Right lobe of liver (tissue), 6 donors: Measurements from ENCODE around the gene RBM38. TPM values are rescaled to one million over a fixed set of nuclear protein-coding genes. Genes with fewer than 3 reads are reported as not detected.

Source experiments
- ATAC-seq, 4 donors: fragments of 200-7000 bp; cut with Tn5 transposase; one replicate each; pipeline ENCODE4 v1.9.1; 2020; ENCODE audit warnings: mild to moderate bottlenecking in 4 of 4, moderate library complexity in 4 of 4
- DNase-seq, 3 donors: peaks; one replicate each; pipeline ENCODE4 v3.0.0-alpha.2; 2020
- H3K27ac ChIP-seq, 3 donors: fragments of 200-600 bp; one replicate each; pipeline ENCODE4 v1.8.0; 2022
- H3K27me3 ChIP-seq, 2 donors: fragments of 200-600 bp; one replicate each; pipeline ENCODE4 v1.8.0; 2022
- H3K36me3 ChIP-seq, 4 donors: fragments of 200-600 bp; sonication (generic) in 1 of 4; one replicate each; pipeline versions ENCODE4 v1.5.1 to v1.8.0; 2017 to 2022; ENCODE audit warnings: control low read depth in 1 of 4
- H3K4me1 ChIP-seq, 4 donors: fragments of 200-600 bp; sonication (generic) in 1 of 4; one replicate each; pipeline versions ENCODE4 v1.5.1 to v1.8.0; 2017 to 2022; ENCODE audit warnings: control low read depth in 1 of 4
- H3K4me3 ChIP-seq, 3 donors: fragments of 200-600 bp; one replicate each; pipeline ENCODE4 v1.8.0; 2022
- H3K9me3 ChIP-seq, 4 donors: fragments of 200-600 bp; sonication (generic) in 1 of 4; one replicate each; pipeline versions ENCODE4 v1.5.1 to v1.8.0; 2017 to 2022; ENCODE audit warnings: control low read depth in 1 of 4
- POLR2A ChIP-seq: fragments of 450-650 bp; IDR thresholded peaks from one replicate; pipeline ENCODE4 v1.6.1; 2017; ENCODE audit warnings: antibody characterized with exemption, mild to moderate bottlenecking
- WGBS: methylation state at CpG from one replicate; pipeline ENCODE4 v1.1.6; 2018; ENCODE audit warnings: low coverage, low lambda C conversion rate; ENCODE audit not compliant: insufficient coverage; ENCODE audit errors: missing lambda C conversion rate; 5-methylcytosine and 5-hydroxymethylcytosine counted together
- intact Hi-C, 2 donors: fragments of 100-400 bp; cut with DNase I; formaldehyde crosslinking; loops; one replicate each; pipeline versions ENCODE4 v1.11.2 to v1.14.1; 2022
- total RNA-seq, 6 experiments: library from RNA; depleted of rRNA in 2 of 6; stranded (reverse); fragments of >200 nt in 2 of 6; fragmentation: NEBNext Ultra II Directional in 3 of 6; extraction: Animal tissue kit (Norgen Biotek cat#: 25700) in 3 of 6; gene quantifications; one replicate each; pipeline versions ENCODE4 v1.1.0 to v1.2.4, GENCODE V29; 2016 to 2023
- TF ChIP-seq, protein P1 (sequence below), 4 donors: fragments of 200-600 bp in 3 of 4; fragments of 450-650 bp in 1 of 4; IDR thresholded peaks; one replicate each; pipeline versions ENCODE4 v1.5.1 to v1.8.0; 2016 to 2022; ENCODE audit warnings: antibody characterized with exemption in 4 of 4, mild to moderate bottlenecking in 2 of 4
- donor health status: DM: no; HTN: yes; CAD: no.
- donor health status: DM: no; HTN: no; CAD: no.
- donor health status: DM: no; HTN: no; CAD: no.
- donor health status: DM: no; HTN: yes; CAD: no.
- donor health status: DM: no; HTN: yes; CAD: no.

The RBM38 gene
- total RNA-seq, 6 experiments from 2014 or later = 3.9 to 16.9 (median 9.6) TPM

DNA sequence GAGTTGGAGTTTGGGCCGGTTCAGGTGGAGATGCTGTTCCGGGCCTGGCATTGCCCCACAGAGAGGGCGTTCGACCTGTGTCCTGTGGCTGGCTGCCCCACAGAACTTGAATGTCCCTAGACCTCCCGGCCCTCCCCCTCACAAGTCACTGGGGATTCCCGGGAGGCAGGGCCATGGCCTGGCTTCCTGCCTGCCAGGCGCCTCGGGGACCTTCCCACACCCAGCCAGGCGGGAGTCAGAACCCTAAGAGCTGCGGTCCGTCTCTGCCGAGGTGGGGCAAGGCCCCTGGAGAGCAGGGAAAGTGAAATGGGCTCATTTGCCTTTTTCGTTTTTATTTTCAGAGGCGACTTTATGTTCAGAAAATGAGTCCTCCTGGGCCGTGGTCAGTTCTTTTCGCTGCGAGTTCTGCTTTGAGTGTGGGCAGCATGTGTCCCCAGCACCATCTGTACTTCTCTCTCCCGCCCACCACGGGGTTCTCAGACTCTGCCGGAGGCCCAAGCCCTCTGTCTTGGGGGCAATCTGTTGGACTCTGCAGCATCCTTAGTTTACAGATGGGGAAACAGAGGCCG, 8.5 kb downstream of the RBM38 start:
- DNase-seq (peak in 2 of 3 donors; percentile 64 to 68), ATAC-seq (peak; percentile 7 to 79 (median 46))
- Histone ChIP-seq H3K27ac (no peak overlapping the region), H3K27me3 (no peaks in the 10 kb centered on the region), H3K9me3 (no peaks in the 10 kb centered on the region), H3K4me3 (no peak overlapping the region), H3K36me3 (peaks cover 0 to 2% (median 0%) of the 10 kb centered on the region in 4 donors), H3K4me1 (no peaks in the 10 kb centered on the region)
- 58% methylated on average over 7 of the region's 21 CpGs for WGBS
- intact Hi-C loops = loop anchor here in 1 of 2 donors (10.0 kb wide), 1 partner anchor 195 kb away; no protein-coding TSS in a partner anchor
- TF ChIP-seq POLR2A = no peak
- TF ChIP-seq, protein P1, sequence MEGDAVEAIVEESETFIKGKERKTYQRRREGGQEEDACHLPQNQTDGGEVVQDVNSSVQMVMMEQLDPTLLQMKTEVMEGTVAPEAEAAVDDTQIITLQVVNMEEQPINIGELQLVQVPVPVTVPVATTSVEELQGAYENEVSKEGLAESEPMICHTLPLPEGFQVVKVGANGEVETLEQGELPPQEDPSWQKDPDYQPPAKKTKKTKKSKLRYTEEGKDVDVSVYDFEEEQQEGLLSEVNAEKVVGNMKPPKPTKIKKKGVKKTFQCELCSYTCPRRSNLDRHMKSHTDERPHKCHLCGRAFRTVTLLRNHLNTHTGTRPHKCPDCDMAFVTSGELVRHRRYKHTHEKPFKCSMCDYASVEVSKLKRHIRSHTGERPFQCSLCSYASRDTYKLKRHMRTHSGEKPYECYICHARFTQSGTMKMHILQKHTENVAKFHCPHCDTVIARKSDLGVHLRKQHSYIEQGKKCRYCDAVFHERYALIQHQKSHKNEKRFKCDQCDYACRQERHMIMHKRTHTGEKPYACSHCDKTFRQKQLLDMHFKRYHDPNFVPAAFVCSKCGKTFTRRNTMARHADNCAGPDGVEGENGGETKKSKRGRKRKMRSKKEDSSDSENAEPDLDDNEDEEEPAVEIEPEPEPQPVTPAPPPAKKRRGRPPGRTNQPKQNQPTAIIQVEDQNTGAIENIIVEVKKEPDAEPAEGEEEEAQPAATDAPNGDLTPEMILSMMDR (IDR thresholded peaks at IDR 0.05) = no peak

DNA sequence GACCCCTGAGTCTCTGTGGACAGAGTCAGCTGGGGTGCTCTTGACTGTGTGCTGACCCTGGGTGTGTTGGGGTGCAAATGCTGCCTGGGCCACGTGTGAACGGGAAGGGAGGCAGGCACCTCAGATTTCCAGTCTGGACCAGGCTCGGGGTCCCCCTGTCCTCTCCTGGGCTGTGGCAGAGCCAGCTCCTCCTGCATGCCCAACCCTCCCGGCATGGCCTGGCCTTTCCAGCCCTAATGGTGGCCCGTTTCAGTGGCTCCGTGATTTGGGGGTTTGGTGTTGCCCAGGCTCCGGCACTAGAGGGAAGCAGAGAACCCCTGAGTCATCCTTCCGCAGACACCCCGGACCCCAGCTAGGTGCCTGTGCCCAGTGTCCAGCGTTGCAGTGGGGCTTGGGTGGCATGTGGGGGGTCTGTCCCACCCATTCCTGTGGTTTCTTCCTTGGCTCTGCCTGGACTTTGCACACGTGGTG, 9.1 kb downstream of the RBM38 start:
- peaks cover 0 to 2% (median 0%) of the 10 kb centered on the region in 4 donors for H3K36me3 ChIP-seq
- no peaks in the 10 kb centered on the region for H3K9me3 ChIP-seq
- intact Hi-C loops = loop anchor here in 1 of 2 donors (10.0 kb wide), 1 partner anchor 195 kb away; no protein-coding TSS in a partner anchor
- DNase-seq (peak in 2 of 3 donors; percentile 12 to 52), ATAC-seq (no peak)
- no CpG with 5 or more reads among the region's 11 CpGs for WGBS
- H3K4me1 ChIP-seq = no peaks in the 10 kb centered on the region
- no peak overlapping the region for H3K27ac ChIP-seq
- no peak for TF ChIP-seq POLR2A
- TF ChIP-seq, protein P1 (IDR thresholded peaks at IDR 0.05) = no peak
- H3K4me3 ChIP-seq = no peak overlapping the region
- H3K27me3 ChIP-seq = no peaks in the 10 kb centered on the region

DNA sequence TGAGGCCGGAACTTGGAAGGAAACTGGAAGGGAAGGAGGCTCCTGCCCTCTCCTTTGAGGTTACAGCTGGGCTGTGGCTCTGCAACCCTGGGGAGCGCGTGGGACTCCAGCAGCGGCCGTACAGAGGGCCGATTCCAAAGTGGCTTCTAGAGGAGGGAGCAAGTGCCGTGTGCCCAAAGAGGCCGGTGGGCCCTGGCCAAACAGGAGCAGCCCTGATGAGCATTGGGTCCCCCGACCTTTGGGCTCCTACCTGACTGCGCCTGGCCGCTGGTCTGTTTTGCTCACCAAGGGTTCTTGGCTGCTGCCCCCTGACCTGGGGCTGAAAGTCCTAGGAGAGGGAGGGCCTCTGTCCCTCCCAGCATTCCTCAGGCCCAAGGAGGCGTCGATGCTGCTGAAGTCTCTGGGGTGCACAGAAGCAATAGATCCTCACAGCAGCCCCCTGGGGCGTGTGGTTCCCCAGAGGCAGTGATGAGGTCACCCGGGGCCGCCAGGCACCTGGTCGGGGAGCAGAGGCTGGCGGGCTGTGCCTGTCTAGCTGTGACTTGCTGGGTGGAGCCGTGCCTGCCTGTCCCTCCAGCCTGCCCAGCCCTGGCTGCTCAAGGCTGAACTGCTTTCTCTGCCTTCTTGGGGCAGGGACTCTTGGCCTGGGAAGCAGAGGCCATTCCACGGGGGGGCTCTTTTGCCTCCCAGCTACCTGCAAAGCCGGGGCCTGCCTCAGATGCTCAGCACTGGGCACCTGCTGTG, 9.8 kb downstream of the RBM38 start:
- no peak overlapping the region for H3K4me3 ChIP-seq
- H3K4me1 ChIP-seq = no peaks in the 10 kb centered on the region
- ATAC-seq (no peak), DNase-seq (peak in 2 of 3 donors; percentile 21 to 46)
- H3K27me3 ChIP-seq = no peaks in the 10 kb centered on the region
- H3K9me3 ChIP-seq = no peaks in the 10 kb centered on the region
- no CpG with 5 or more reads among the region's 21 CpGs for WGBS
- H3K27ac ChIP-seq = no peak overlapping the region
- intact Hi-C loops = loop anchor here in 1 of 2 donors (10.0 kb wide), 1 partner anchor 194 kb away; no protein-coding TSS in a partner anchor
- no peak for TF ChIP-seq POLR2A
- TF ChIP-seq, protein P1 (IDR thresholded peaks at IDR 0.05) = no peak
- peaks cover 0 to 2% (median 0%) of the 10 kb centered on the region in 4 donors for H3K36me3 ChIP-seq

DNA sequence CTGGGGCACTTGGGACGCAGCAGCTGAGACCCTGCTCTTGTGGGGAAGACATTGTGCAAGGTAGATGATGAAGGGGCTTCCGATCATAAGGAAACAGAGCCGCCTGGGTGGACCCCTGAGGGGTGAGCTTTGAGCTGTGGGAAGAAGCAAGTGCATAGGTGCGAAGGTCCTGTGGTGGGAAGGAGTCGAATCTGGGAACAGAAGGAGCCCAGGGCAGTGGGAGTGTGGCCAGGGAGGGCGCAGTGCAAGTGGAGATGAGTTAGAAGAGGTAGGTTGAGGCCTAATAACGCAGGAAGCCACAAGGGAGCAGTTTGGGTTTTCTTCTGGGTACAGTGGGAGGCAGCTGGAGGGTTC, 10.3 kb downstream of the RBM38 start:
- WGBS = 99% methylated on average over 7 of the region's 7 CpGs
- intact Hi-C loops = loop anchor here in 1 of 2 donors (10.0 kb wide), 1 partner anchor 193 kb away; no protein-coding TSS in a partner anchor
- H3K4me3 ChIP-seq = no peak overlapping the region
- peaks cover 0 to 2% (median 0%) of the 10 kb centered on the region in 4 donors for H3K36me3 ChIP-seq
- no peaks in the 10 kb centered on the region for H3K4me1 ChIP-seq
- no peak for TF ChIP-seq POLR2A
- TF ChIP-seq, protein P1 (IDR thresholded peaks at IDR 0.05) = no peak
- no peaks in the 10 kb centered on the region for H3K9me3 ChIP-seq
- ATAC-seq = no peak
- H3K27me3 ChIP-seq = no peaks in the 10 kb centered on the region
- H3K27ac ChIP-seq = no peak overlapping the region
- peak in 2 of 3 donors; percentile 7 to 18 for DNase-seq
